ENCODE measurements around the gene FAM53B.
A peak's percentile ranks its signal among the peaks of the same experiment; 100 is the strongest.
"Not testable (repeated sequence)": the region's sequence is repeated elsewhere in the genome, so short reads cannot be mapped to it uniquely, and the experiment has no call there.

Gene FAM53B, protein sequence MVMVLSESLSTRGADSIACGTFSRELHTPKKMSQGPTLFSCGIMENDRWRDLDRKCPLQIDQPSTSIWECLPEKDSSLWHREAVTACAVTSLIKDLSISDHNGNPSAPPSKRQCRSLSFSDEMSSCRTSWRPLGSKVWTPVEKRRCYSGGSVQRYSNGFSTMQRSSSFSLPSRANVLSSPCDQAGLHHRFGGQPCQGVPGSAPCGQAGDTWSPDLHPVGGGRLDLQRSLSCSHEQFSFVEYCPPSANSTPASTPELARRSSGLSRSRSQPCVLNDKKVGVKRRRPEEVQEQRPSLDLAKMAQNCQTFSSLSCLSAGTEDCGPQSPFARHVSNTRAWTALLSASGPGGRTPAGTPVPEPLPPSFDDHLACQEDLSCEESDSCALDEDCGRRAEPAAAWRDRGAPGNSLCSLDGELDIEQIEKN

DNA sequence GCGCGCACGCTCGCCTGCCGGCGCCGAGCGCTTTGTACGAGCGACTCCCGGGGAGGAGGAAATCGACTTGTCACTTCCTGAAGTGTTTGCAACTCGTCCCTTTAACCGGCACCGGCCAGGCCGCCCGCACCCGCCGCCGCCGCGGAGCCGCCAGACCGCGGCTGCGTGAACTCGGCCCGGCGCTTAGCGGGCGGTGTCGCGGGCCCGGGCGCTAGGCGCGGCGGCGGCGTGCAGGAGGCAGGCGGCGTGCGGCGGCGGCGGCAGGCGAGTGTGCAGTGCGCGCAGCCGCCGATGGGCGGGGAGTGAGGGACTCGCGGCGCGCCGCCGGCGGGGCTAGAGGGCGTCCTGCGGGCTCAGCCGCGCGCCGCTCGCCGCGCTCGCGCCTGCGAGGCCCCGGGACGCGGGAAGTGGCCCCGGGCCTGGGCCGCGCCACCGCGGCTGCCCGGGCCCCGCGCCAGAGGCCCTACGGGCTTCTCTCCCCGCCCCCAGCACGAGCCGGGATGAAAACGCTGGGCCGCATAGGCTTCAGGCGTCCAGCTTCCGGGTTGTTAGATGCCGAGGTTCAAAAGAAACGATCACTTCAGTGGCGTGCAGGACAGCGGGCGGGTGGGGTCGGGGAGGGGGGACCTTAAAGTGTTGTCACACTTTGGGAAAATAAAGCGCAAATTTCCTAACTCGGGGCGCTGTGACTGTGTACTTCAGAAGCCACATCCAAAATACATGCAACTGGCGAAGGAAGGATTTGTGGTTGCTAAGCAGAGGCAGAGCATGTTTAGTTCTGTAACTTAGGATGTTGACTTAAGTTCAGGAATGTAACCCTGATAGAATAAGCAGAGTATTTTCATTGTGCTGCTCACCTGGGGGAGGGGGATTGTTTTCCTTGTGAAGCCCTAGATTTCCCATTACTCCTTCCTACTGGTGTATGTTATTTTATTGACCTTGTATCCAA, at the start of gene FAM53B:
TSS of gene FAM53B (minus strand) at position 277 of the 949 bp plus-strand sequence. CDS start 37,665 bp downstream, outside the sequence.
- DNase-seq (ENCODE audit: low read depth in 2 of 2): peak; percentile 52 to 55

DNA sequence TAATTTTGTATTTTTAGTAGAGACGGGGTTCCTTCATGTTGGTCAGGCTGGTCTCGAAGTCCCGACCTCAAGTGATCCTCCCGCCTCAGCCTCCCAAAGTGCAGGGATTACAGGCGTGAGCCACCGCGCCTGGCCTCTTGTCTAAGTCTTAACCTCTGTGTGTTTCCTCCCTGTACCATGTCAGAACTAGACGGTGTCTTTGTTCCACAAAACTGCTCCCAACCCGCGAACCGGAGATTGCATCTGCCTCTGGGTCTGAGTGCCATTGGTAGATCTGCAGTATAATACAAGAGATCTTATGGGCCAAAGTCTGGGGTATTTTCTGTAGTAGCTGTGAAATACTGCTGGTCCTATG, 48.8 kb upstream of the FAM53B start:
- no peak for DNase-seq (ENCODE audit: low read depth in 2 of 2)

DNA sequence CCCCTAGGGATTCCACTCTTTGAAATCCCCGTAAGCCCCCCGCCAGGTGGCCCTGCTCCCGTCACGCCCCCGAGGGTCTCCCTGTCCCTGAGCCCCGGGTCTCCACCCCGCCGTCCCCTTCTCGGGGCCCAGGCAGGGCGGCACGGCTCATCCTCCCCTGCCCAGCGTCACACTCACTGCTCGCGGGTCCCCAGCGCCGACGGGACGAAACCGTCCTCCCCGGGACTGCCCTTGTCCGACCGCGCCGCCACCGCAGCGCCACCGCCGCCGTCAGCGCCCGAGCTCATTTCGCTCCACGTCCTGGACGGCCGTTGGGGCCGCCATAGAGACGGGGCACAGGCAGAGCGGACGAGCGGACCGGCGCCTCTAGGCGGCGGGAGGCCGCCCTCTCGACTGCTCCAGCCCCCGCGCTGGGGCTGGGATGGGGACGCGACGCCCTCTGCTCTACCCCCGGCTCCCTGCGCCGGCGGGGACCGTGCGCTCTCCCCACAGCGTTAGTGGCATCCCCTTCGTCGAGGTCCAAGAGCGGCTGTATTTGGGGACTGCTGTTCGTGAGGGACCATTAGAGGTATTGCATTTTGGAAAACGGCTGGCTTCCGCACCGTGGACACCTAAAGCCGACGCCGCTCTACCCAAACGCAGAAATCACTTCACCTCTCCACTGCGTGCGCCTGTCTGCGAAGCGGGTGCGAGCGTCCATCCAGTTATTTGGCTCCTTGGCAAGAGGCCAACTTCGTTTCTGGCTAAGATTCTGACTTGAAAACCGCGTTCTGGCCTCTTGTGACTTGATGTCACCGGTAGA, 47.6 kb upstream of the FAM53B start, which contains the start of gene EEF1AKMT2:
TSS of gene EEF1AKMT2 (minus strand) at position 341 of the 802 bp plus-strand sequence. CDS start at position 287, 54 bp downstream.
- peak; percentile 69 to 71 for DNase-seq (ENCODE audit: low read depth in 2 of 2)

DNA sequence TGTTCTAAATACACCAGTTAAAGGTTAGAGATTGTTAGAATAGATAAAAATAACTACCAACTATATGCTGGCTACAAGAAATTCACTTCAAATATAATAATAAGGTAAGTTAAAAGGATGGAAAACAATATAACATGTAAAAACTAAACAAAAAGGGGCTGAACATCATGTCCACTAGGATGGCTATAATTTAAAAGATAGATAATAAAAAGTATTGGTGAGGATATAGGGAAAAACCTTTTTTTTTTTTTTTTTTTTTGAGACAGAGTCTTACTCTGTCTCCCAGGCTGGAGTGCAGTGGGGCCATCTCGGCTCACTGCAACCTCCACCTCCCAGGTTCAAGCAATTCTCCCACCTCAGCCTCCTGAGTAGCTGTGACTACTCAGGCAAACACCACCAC, 38.7 kb upstream of the FAM53B start:
- DNase-seq (ENCODE audit: low read depth in 2 of 2): not testable (repeated sequence)

DNA sequence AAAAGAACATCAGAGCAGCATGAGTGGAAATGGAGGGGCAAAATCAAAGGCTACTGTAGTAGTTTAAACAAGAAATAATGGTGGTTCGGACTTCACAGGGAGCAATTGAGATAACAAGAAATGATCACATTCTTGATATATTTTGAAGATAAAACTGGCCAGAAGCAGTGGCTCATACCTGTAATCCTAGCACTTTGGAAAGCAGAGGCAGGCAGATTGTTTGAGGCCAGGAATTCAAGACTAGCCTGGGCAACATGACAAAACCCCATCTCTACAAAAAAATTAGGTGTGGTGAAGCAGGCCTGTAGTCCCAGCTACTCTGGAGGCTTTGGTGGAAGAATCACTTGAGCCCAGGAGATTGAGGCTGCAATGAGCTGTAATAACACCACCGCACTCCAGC, 24.6 kb upstream of the FAM53B start:
- DNase-seq (ENCODE audit: low read depth in 2 of 2): no peak

DNA sequence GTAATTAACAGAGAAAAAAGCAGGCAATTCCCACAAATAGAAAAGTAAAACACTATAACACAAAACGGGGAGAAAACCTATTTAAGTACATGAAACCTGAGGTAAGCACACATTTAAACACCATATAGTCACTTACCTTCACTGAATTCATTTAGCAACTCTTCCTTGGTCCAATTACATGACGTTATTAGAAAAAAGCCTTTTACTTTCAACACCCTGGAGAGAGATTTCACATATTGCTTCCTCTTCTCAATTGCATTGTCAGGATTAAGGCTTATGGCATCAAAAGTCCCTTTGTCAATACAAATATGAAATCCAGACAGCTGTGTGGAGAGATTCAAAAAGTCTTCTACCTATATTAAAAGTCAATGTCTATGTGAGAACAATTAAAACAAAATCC, 21.1 kb upstream of the FAM53B start:
- no peak for DNase-seq (ENCODE audit: low read depth in 2 of 2)

DNA sequence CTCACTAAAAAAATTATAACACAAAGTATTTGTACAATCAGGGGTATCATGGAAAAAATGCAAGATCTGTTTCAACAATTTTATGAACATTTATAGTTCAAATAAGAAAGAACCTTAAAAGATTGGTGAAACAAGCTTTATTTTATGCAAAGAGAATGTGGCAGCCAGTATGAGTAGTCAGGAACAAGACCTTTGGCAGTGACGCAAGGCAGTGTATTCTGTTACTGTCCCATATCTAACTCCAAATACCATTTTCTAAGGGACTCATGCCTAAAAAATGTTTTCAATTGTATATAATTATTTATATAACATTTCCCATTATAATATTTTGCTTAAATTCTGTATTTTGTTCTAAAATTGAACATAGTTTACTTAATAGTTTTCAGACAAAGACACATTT, 19.1 kb upstream of the FAM53B start:
- DNase-seq (ENCODE audit: low read depth in 2 of 2): no peak

DNA sequence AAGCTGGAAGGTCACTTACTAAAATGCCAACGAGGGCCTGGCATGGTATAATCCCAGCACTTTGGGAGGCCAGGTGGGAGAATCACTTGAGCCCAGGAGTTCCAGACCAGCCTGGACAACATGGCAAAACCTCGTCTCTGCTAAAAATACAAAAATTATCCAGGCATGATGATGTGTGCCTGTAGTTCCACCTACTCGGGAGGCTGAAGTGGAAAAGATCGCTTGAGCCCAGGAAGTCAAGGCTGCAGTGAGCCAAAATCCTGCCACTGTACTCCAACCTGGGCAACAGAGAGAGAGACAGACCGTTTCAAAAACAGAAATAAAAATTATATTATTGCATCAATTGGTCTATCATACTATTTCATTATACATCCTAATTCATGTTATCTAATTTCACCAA, 18.1 kb upstream of the FAM53B start:
- no peak for DNase-seq (ENCODE audit: low read depth in 2 of 2)

DNA sequence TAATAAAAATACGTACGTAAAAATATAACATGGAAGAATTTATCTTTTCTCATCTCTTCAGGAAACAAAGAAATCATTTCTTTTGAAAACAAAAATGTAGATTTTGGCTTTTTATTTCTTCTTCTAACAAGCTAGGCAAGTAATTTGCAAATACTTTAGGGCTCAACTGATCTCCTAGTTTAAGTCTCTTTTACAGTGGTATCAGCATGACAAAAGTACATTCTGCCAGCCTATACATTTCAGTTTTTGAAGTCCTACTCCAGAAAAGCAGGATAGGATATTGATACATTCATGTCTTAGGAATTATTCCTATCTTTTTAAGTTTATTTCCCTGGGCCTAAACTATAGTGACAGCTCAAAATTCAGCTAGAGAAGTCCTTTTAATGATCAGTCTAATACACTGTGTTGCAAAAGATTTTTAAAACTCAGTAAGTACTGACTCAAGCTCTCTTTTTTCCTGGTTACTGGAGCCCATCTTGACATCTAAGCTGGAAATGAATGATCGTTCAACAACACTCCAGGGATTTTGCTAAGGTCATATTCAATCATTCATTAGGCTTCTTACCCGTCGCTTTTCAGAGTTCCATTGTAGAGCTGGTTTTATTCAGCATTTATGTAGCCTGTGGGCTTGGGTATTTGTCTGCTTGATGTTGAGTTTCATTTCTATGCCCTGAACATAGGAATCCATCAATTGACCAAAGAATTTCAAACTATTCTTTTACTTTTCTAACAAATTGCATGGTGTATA, 12.2 kb upstream of the FAM53B start:
- DNase-seq (ENCODE audit: low read depth in 2 of 2): no peak

DNA sequence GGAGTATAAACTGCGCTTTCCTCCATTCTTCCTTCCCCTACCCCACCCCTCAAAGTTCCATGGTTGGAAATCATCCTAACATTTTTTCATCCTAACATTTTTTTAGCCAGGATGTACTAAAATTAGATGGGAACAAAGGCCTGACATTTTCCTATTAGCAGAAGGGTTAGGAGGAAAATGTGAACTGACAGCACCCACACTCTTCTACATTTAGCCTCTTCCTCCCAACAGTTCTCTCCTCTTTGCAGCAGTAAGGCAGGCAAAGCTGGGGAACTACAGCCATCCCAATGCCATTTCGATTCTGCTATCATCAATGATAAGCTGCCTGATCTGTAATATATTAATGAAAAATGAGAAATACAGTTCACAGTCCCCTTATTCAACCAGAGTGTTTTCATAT, 11.4 kb upstream of the FAM53B start:
- no peak for DNase-seq (ENCODE audit: low read depth in 2 of 2)

DNA sequence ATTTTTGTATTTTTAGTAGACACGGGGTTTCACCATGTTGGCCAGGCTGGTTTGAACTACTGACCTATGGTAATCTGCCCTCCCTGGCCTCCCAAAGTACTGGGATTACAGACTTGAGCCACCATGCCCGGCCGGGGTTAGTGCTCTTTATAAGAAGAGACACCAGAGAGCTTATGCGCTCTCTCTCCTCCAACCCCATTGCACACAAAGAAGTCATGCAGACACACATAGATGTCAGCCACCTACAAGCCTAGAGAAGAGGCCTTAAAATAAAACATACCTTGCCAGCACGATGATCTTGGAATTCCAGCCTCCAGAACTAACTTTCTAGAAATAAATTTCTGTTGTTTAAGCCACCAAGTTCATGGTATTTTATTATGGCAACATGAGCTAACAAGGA, 10.0 kb upstream of the FAM53B start:
- no peak for DNase-seq (ENCODE audit: low read depth in 2 of 2)

DNA sequence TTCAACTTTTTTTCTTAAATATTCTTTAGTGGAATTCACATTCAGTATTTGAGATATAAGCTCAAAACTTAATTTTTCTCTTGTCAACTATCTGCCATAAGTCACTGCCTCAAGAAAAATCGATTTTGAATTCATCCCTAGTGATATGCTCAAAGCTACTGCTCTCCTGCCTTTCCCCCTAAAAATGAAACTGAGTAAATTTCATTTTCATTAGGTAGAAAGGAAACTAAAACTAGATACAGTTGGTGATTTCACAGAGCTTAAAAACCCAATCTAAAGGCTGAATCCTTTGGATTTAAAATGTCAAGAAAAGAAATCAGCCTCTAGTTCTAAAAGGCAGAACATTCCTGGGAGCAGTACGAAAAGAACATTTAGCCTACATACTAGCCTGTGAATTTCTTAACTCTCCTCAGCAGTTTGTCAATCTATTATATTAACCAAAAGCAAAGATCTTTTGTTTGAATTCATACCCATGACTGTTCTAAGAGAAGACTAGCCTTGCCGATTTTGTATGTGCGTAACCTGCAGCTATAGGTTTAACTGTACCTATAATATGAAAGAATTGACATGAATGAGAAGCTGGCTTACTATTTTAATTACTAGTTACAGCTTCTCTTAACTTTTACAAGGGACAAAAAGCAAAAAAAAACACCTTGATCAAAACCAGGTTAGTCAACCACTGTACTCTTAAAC, 4.9 kb upstream of the FAM53B start:
- DNase-seq (ENCODE audit: low read depth in 2 of 2): no peak

DNA sequence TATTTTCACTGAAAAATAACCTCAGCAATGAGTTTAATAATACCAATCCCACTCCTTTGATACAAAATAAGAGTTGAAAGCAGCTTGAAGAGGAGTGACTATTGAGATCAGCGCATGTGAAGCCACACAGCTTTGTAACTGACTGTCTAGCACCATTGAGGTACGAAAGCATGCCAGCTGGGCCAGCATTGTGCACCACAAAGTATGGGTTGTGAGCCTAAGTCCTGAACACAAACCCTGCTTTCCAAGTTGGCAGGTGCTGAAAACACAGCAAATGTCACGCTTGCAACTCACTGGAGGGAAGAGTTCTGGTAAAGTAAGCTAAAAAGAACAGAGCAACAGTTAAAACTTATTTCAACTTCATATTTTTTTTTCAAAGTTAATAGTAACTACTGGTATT, 4.0 kb upstream of the FAM53B start:
- DNase-seq (ENCODE audit: low read depth in 2 of 2): no peak

DNA sequence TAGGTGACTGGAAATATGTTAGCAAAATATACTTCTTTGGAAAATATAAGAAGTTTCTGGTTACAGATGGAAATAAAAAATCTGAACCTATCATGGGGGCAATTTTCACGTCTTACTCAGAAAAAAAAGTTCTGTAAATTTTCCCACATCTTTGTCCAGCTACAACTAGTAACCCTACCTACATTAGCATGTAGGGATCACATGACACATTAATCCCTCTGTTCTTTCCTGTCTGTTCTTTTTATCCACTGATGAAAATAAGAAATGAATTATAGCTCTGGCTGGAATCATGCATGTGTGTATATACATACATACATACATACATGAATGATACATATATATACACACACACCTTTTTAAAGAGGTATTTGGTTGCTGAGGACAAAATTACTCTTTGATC, 3.6 kb upstream of the FAM53B start:
- DNase-seq (ENCODE audit: low read depth in 2 of 2): no peak

DNA sequence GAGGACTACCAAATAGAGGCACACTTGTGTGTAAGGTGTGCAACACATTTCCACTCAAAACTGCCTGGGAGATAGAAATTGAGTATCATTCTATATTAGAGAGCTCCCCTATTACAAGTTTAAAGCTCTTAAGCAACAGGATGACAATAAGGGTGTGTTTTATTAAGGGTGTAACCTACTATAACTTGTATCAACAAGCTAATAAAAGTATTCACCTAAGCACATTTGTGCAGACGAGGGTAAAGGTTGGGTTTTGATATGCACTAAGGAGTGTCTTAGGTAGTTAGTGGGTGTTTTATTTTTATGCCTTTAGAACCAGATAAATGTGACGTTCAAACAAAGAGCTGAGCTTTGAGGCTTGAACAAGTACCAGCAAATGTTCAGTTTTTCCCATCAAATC, 2.8 kb upstream of the FAM53B start:
- no peak for DNase-seq (ENCODE audit: low read depth in 2 of 2)

DNA sequence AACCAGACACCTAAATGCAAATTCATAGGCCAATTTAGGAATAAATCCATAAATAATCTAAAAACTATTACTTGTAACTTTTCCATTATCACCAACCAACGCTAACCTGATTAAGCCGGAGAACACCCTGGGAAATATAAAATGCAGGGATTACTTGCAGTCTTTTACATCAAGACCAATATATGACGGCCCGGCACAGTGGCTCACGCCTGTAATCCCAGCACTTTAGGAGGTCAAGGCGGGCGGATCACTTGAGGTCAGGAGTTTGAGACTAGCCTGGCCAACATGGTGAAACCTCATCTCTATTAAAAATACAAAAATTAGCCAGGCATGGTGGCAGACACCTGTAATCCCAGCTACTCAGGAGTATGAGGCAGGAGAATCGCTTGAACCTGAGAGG, 2.3 kb upstream of the FAM53B start:
- not testable (repeated sequence) for DNase-seq (ENCODE audit: low read depth in 2 of 2)

DNA sequence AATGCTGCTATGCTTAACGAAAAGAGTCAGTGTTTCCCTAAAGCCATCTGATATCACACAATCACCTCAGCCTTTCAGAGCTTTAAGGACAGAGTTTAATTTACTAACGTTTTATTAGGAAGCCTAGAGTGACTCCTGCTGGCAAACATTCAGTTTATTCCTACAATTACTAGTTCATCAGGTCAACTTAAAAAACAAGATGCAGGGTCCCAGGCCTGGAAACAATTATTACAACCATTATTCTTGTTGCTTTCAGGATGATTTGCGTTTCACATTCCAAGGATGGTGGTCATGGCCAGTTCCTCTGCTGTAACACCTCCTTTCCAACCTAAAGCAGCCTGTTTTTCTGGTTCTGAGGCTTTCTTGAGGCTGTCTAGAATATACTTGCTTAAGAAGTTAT, 1.5 kb upstream of the FAM53B start:
- DNase-seq (ENCODE audit: low read depth in 2 of 2): peak; percentile 68 to 71

DNA sequence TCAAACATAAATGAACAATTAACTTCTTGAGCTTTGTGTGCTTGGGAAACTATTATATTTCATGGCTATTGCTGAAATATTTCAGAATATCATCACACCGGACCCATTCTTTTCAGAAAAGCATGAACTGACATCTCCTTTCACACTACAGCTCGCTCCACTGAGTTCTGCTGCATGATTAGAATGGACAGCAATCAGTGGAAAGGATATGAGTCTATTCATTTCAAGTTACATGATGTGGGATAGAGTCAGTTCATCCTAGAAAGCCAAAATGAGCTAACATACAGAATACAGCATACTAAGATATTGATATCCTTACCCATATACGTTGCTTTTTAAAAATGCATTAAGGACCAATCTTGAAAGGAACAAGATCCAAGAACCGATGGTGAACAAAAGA, 1.1 kb upstream of the FAM53B start:
- no peak for DNase-seq (ENCODE audit: low read depth in 2 of 2)

DNA sequence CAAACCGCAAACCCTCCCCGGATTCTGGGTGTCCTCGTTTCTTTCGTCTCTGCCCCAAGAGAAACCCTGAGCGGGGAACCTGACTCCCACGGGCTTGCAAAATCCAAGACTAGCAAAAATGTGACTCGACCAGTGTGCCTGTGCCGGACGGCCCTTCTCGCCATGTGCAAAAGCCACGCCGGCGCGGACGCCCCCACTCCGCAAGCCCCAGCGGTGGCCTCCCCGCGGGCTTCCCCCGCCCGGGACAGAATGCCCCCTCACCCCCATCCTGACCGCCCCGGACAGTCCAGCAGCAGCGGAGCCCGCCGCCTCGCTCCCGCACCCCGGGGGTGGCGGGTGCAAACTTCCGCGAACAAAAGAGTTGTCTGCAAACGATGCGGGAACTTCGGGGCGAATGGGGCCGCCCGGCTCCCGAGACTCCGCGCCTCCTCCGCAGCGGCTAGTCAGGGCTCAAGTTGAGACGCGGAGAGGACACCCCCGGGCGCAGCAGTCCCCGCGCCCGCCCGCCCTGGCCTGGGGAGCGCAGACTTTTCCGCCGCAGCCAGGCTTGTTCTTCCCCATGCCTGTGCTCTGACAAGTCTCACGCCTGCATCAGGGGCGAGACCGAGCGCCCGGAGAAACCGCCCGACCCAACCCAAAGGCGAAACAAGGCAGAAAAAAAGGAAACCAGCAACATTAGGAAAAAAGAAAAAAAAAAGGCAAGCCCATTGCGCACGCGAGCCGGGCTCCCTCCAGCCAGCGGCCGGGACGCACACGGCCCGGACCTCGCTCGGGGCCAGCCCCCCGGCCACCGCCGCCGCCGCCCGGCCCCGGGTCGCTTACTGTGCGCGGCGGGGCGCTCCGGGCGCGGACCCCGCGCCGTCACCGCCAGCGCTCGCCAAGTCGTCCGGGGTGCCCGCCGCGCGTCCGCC, 732 bp downstream of the FAM53B start:
- DNase-seq (ENCODE audit: low read depth in 2 of 2): no peak
